Measurements from ENCODE around the gene TRIM41. TPM values are rescaled to one million over a fixed set of nuclear protein-coding genes. Genes with fewer than 3 reads are reported as not detected.

TRIM41 gene
- total RNA-seq, 1 donor from 2014 or later, result 20.9 TPM

- intact Hi-C loops (cut with DNase I), result no loop called here
- no peak for DNase-seq (ENCODE audit: missing footprints)
- ATAC-seq, result no peak
Measured at GRCh38 chr5:181220178-181220515, 2.9 kb upstream of the TRIM41 start.

DNA sequence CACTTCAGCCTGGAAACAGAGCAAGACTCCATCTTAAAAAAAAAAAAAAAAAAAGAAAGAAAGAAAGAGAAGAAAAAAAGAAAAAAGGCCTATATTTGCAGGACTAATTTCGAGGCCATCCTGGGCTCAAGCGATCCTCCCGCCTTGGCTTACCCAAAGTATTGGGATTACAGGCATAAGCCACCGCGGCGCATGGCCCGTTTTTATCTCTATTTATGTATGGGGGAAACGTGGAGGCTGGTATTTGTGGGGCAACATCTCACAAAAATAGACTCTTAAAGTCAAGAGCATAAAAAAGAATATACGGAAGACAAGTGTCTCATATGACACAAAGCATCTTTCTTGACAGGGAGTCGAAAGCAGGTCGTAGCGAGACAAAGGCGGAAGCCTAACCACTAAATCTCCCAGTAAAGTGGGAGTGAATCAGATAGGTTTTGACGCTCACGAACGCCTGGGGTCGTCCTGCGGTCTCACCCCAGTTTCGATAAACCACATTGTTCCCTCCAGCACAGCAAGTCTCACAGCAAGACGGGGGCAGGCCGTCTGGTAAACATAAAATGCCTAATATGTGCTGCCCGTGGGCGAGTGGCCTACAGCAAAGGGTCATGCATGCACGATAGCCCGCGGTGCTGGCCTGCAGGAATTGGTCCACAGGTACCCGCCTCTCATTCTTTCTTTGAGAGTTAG, 1.8 kb upstream of the TRIM41 start:
- intact Hi-C loops (cut with DNase I), result no loop called here
- no peak for DNase-seq (ENCODE audit: missing footprints)
- ATAC-seq, result no peak

- ATAC-seq, result peak; percentile 66
- intact Hi-C loops (cut with DNase I), result loop anchor here (1.0 kb wide), 2 partner anchors 15 to 34 kb away; no protein-coding TSS in a partner anchor
Measured at GRCh38 chr5:181221792-181222629, 1.1 kb upstream of the TRIM41 start.

GRCh38 chr5:181222630-181223057, 437 bp upstream of the TRIM41 start:
- ATAC-seq (no peak), DNase-seq (ENCODE audit: missing footprints) (no peak)
- intact Hi-C loops (cut with DNase I), result loop anchor here (1.0 kb wide), 4 partner anchors 15 to 39 kb away; partner anchors contain the start of gene TRIM52

More at GRCh38 chr5:181221792-181222629, 1.1 kb upstream of the TRIM41 start:
- DNase-seq (ENCODE audit: missing footprints), result peak; percentile 89

- no peak for ATAC-seq
- intact Hi-C loops (cut with DNase I), result loop anchor here (1.0 kb wide), 2 partner anchors 20 to 37 kb away; partner anchors contain the start of gene TRIM52
Measured at GRCh38 chr5:181223729-181224389, 778 bp downstream of the TRIM41 start.

GRCh38 chr5:181224390-181225229, 1.5 kb downstream of the TRIM41 start:
- intact Hi-C loops (cut with DNase I), result no loop called here
- DNase-seq (ENCODE audit: missing footprints) (no peak), ATAC-seq (no peak)

More at GRCh38 chr5:181223729-181224389, 778 bp downstream of the TRIM41 start:
- DNase-seq (ENCODE audit: missing footprints), result peak; percentile 85

DNA sequence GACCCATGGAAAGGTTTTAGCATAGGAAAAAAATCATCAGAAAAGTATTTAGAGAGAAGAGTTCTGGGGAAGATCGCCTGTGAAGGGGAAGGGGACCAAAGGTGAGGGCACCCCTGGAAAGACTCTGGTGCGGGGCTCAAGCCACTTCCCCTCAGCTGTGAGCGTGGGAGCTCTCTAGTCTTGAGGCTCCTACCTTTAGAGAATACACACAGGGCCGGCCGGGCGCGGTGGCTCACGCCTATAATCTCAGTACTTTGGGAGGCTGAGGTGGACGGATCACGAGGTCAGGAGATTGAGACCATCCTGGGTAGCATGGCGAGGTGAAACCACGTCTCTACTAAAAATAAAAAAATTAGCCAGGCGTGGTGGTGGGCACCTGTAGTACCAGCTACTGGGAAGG, 6.9 kb downstream of the TRIM41 start:
- intact Hi-C loops (cut with DNase I), result no loop called here
- ATAC-seq, result no peak
- DNase-seq (ENCODE audit: missing footprints), result no peak

DNA sequence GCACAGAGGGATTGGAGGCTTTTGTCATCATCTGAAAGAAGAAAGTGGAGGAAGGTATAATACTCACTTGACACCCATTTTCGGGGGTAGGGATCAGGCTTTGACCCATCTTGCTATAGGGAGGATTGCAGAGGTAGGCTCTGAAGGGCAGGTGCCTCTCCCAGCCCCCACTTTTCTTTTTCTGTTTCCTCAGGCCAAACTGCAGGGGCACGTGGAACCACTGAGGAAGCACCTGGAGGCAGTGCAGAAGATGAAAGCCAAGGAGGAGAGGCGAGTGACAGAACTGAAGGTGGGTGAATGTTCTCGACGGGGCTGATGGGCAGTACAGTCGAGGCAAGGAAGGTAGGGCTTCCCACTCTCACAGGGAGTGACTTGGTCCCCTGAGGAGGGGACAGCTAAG, 7.5 kb downstream of the TRIM41 start:
- ATAC-seq, result no peak

DNA sequence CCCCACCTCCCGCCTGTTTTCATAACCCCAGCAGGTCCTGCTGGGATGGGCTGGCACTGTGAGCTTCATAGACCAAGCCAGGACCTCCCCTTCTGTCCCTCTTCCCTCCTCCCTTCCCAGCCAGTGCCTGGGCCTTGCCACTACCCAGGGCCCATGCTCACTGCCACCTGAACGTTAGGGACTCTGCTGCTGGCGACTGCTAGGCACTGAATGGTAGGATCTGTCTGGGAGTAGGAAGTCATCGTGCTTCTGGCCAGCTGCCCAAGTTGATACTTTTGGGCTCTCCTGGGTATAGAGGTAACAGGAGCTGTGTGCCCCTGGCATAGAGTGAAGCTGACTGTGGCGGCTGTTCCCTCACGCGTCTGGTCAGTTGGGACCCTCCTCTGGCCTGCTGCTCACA, 8.4 kb downstream of the TRIM41 start:
- intact Hi-C loops (cut with DNase I), result no loop called here
- DNase-seq (ENCODE audit: missing footprints) (no peak), ATAC-seq (no peak)

More for the DNA sequence above, 7.5 kb downstream of the TRIM41 start:
- intact Hi-C loops (cut with DNase I), result no loop called here
- DNase-seq (ENCODE audit: missing footprints), result no peak

DNA sequence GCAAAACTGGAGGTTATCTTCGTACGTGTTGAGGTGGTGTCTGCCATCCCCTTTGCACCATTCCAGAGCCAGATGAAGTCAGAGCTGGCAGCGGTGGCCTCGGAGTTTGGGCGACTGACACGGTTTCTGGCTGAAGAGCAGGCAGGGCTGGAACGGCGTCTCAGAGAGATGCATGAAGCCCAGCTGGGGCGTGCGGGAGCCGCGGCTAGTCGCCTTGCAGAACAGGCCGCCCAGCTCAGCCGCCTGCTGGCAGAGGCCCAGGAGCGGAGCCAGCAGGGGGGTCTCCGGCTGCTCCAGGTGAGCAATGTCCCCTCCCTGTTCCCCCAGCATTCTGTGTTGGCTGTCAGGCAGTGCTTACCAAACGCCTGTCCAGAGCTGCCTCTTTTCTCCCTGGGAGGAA, 9.5 kb downstream of the TRIM41 start:
- ATAC-seq (no peak), DNase-seq (ENCODE audit: missing footprints) (no peak)
- intact Hi-C loops (cut with DNase I), result no loop called here

GRCh38 chr5:181233088-181233800, 10.2 kb downstream of the TRIM41 start:
- DNase-seq (ENCODE audit: missing footprints) (no peak), ATAC-seq (no peak)
- intact Hi-C loops (cut with DNase I), result no loop called here

- intact Hi-C loops (cut with DNase I), result no loop called here
- DNase-seq (ENCODE audit: missing footprints), result no peak
- no peak for ATAC-seq
Measured at GRCh38 chr5:181233801-181234454, 10.8 kb downstream of the TRIM41 start.

DNA sequence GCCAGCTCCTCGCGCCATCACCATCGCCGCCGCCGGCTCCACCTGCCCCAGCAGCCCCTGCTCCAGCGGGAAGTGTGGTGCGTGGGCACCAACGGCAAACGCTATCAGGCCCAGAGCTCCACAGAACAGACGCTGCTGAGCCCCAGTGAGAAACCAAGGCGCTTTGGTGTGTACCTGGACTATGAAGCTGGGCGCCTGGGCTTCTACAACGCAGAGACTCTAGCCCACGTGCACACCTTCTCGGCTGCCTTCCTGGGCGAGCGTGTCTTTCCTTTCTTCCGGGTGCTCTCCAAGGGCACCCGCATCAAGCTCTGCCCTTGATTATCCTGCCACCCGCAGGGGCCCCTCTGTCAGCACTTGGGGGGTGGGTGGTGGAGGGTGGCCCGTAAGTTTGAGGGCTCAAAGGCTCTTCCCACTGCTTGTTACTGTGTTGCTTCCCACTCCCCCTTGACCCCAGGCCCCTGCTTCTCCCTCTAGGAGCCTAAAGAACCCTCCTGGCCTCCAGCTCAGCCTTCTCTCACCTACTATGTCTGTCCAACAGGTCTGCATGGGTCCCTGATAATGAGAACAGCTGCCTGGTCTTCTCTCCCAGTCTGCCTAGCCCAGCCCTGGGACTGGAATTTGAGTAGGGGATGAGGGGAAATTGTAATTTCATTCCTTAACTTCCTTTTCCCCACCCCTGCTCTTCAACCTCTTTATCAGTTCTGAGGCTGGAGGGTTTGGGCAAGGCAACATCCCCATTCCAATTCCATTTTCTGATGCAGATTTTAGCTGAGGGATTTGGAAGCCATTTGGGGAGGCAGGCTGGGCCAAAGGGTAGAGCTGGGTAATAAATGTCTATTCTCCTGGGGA, 11.6 kb downstream of the TRIM41 start:
- DNase-seq (ENCODE audit: missing footprints), result no peak
- ATAC-seq, result no peak
- intact Hi-C loops (cut with DNase I), result no loop called here

GRCh38 chr5:181235323-181235688, 12.2 kb downstream of the TRIM41 start:
- no peak for ATAC-seq
- no peak for DNase-seq (ENCODE audit: missing footprints)
- intact Hi-C loops (cut with DNase I), result no loop called here

DNA sequence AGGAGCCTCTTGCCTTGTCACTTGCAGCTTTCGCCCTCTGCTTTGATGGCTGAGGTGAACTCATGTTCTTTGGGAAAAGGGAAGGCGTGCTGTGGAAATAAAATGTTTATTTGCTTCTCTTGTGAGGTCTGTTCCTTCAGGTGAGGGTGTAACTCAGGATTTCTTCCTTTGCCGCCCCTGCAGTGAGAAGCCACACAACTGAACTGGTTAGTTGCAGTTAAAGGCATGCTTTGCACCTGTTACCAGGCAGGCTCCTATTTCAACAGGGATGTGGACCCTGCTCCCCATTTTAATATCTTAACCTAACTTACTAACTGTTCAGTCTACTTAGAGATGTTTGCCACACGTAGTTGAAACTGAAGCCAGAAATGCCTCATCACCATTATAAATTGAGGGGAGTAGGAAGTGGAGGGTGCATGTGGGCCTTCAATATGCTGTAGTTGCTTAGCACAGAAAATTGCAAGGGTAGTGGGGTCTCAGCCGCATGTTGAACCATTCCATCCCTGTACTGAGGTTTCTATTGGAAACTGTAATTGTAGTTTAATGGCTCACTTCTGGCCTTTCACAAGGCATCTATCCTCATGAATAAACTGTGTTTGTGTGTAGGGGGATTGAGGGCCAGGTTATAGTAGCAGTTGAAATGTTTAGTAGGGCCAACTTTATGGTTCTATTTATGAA, 12.7 kb downstream of the TRIM41 start:
- ATAC-seq (no peak), DNase-seq (ENCODE audit: missing footprints) (no peak)
- intact Hi-C loops (cut with DNase I), result no loop called here

- DNase-seq (ENCODE audit: missing footprints), result no peak
- intact Hi-C loops (cut with DNase I), result no loop called here
Measured at GRCh38 chr5:181236471-181236870, 13.4 kb downstream of the TRIM41 start.

More at GRCh38 chr5:181236471-181236870, 13.4 kb downstream of the TRIM41 start:
- ATAC-seq, result no peak

Data from Right ventricle myocardium inferior (tissue), 1 donor.